ENCODE data around the gene SLC12A5. TPM values are rescaled to one million over a fixed set of nuclear protein-coding genes. Genes with fewer than 3 reads are reported as not detected.

Gene SLC12A5
- total and polyA plus RNA-seq, 2 experiments from 2014 or later, result 0.55 TPM; not detected in 1

GRCh38 chr20:46084805-46085178 lies 55.8 kb downstream of the SLC12A5 start:
- DNase-seq, result no peak
- 76 to 90% methylated on average over 3 of the region's 3 CpGs for WGBS, 2 experiments (ENCODE audit: low coverage in 1 of 2, low lambda C conversion rate in 2 of 2, missing lambda C conversion rate in 2 of 2)
- no peaks in the 10 kb centered on the region for H3K36me3 ChIP-seq (ENCODE audit: low read depth)
- H3K27ac ChIP-seq, result no peak overlapping the region
- H3K9ac ChIP-seq, result no peak overlapping the region
- H3K4me2 ChIP-seq (ENCODE audit: unreplicated experiment), result no peak overlapping the region
- peaks cover 24% of the 10 kb centered on the region for H3K4me1 ChIP-seq (ENCODE audit: insufficient read depth)
- H3K27me3 ChIP-seq (replicated peaks; ENCODE audit: insufficient read depth), result no peaks in the 10 kb centered on the region
- no peaks in the 10 kb centered on the region for H3K9me3 ChIP-seq (ENCODE audit: low read depth)
- H4K20me1 ChIP-seq (ENCODE audit: insufficient read depth), result peaks cover 48% of the 10 kb centered on the region
- no peak for TF ChIP-seq EZH2 (IDR thresholded peaks at IDR 0.05; ENCODE audit: insufficient read depth, poor library complexity, severe bottlenecking)
- no peak for TF ChIP-seq EZH2phosphoT487 (IDR thresholded peaks at IDR 0.05; ENCODE audit: insufficient read depth, low read depth)
- H3F3A ChIP-seq (ENCODE audit: insufficient read depth), result peaks cover 11% of the 10 kb centered on the region; the same call in 1 of the 2 replicates
- in situ Hi-C loops (cut with MboI), result no loop called here
- H3K9me2 ChIP-seq (ENCODE audit: insufficient read depth), result no peaks in the 10 kb centered on the region
- peaks cover 95% of the 10 kb centered on the region for H3K79me2 ChIP-seq (ENCODE audit: insufficient read depth)
- H3K4me3 ChIP-seq, result no peak overlapping the region
- H2AFZ ChIP-seq, result no peak overlapping the region

DNA sequence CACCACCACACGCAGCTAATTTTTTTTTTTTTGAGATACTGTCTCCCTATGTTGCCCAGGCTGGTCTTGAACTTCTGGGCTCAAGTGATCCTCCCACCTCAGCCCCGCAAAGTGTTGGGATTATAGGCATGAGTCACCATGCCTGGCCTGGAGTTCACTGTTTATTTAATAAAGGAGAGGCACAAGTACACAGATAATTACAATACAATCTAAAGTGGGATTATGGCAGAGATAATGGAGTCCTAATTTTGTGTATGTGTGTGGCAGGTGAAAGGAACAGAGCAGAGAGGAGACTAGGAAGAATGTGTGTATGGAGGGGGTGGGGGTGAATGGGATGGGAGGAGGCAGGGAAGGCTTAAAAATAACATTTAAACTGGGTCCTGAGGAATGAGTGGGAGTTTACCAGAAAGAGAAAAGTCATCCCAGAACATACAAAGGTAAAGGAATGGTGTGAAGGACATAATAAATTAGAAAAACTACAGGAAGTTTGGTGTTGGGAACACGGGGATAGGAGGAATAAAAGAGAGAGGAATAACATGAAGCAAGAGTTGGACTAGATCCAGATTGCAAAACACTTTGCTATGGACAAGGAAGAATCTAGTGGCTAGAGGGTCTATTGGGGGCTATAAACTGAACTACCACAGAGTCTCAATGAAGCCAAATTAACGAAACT lies 56.3 kb downstream of the SLC12A5 start:
- H3K79me2 ChIP-seq (ENCODE audit: insufficient read depth), result peaks cover 90% of the 10 kb centered on the region
- no peaks in the 10 kb centered on the region for H3K9me3 ChIP-seq (ENCODE audit: low read depth)
- no peak overlapping the region for H2AFZ ChIP-seq
- H3K4me2 ChIP-seq (ENCODE audit: unreplicated experiment), result no peak overlapping the region
- H3K4me3 ChIP-seq, result no peak overlapping the region
- no peaks in the 10 kb centered on the region for H3K36me3 ChIP-seq (ENCODE audit: low read depth)
- no peaks in the 10 kb centered on the region for H3K27me3 ChIP-seq (replicated peaks; ENCODE audit: insufficient read depth)
- WGBS, 2 experiments (ENCODE audit: low coverage in 1 of 2, low lambda C conversion rate in 2 of 2, missing lambda C conversion rate in 2 of 2), result 37 to 39% methylated on average over 4 of the region's 4 CpGs
- H3K9ac ChIP-seq, result no peak overlapping the region
- peaks cover 11% of the 10 kb centered on the region; the same call in 1 of the 2 replicates for H3F3A ChIP-seq (ENCODE audit: insufficient read depth)
- peaks cover 48% of the 10 kb centered on the region for H4K20me1 ChIP-seq (ENCODE audit: insufficient read depth)
- no peaks in the 10 kb centered on the region for H3K9me2 ChIP-seq (ENCODE audit: insufficient read depth)
- no peak for TF ChIP-seq EZH2 (IDR thresholded peaks at IDR 0.05; ENCODE audit: insufficient read depth, poor library complexity, severe bottlenecking)
- TF ChIP-seq EZH2phosphoT487 (IDR thresholded peaks at IDR 0.05; ENCODE audit: insufficient read depth, low read depth), result no peak
- DNase-seq, result peak; percentile 48
- H3K27ac ChIP-seq, result no peak overlapping the region
- in situ Hi-C loops (cut with MboI), result no loop called here
- H3K4me1 ChIP-seq (ENCODE audit: insufficient read depth), result peaks cover 24% of the 10 kb centered on the region

DNA sequence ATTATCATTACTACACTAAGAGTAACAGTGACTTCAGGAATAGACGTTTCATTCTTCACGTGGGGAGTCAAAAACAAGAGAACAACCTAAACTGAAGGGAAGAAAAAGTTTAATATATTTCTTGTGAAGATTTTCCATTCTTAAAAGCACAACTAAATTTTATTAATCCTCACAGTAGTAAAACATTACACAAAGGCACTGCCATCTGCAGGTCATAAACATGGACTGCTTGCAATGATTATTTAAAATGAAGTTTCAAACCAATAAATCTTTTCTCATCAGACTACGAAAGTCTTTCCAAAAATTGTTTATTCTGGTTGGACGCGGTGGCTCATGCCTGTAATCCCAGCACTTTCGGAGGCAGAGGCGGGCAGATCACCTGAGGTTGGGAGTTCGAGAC lies 58.1 kb downstream of the SLC12A5 start:
- in situ Hi-C loops (cut with MboI), result no loop called here
- H3F3A ChIP-seq (ENCODE audit: insufficient read depth), result peaks cover 11% of the 10 kb centered on the region; the same call in 1 of the 2 replicates
- peak; percentile 58 for DNase-seq
- WGBS, 2 experiments (ENCODE audit: low coverage in 1 of 2, low lambda C conversion rate in 2 of 2, missing lambda C conversion rate in 2 of 2), result 19% methylated on average over 8 of the region's 8 CpGs
- no peaks in the 10 kb centered on the region for H3K27me3 ChIP-seq (replicated peaks; ENCODE audit: insufficient read depth)
- H3K36me3 ChIP-seq (ENCODE audit: low read depth), result no peaks in the 10 kb centered on the region
- no peaks in the 10 kb centered on the region for H3K9me2 ChIP-seq (ENCODE audit: insufficient read depth)
- no peak overlapping the region for H3K9ac ChIP-seq
- no peak overlapping the region for H3K27ac ChIP-seq
- H4K20me1 ChIP-seq (ENCODE audit: insufficient read depth), result peaks cover 41% of the 10 kb centered on the region
- no peaks in the 10 kb centered on the region for H3K9me3 ChIP-seq (ENCODE audit: low read depth)
- peak overlapping the region; percentile 79; the same call in 1 of the 2 replicates for H3K4me3 ChIP-seq
- H2AFZ ChIP-seq, result no peak overlapping the region
- H3K4me1 ChIP-seq (ENCODE audit: insufficient read depth), result peaks cover 24% of the 10 kb centered on the region
- H3K4me2 ChIP-seq (ENCODE audit: unreplicated experiment), result no peak overlapping the region
- TF ChIP-seq EZH2phosphoT487 (IDR thresholded peaks at IDR 0.05; ENCODE audit: insufficient read depth, low read depth) (no peak), EZH2 (IDR thresholded peaks at IDR 0.05; ENCODE audit: insufficient read depth, poor library complexity, severe bottlenecking) (no peak)
- H3K79me2 ChIP-seq (ENCODE audit: insufficient read depth), result peaks cover 71% of the 10 kb centered on the region

GRCh38 chr20:46088409-46089166 lies 59.6 kb downstream of the SLC12A5 start:
- Histone ChIP-seq H4K20me1 (ENCODE audit: insufficient read depth) (peaks cover 30% of the 10 kb centered on the region), H3K79me2 (ENCODE audit: insufficient read depth) (peaks cover 57% of the 10 kb centered on the region), H3K9me2 (ENCODE audit: insufficient read depth) (no peaks in the 10 kb centered on the region), H3K4me2 (ENCODE audit: unreplicated experiment) (peak overlapping the region; percentile 91), H3K4me1 (ENCODE audit: insufficient read depth) (peaks cover 24% of the 10 kb centered on the region), H3K27ac (peak overlapping the region; percentile 85), H3F3A (ENCODE audit: insufficient read depth) (peaks cover 11% of the 10 kb centered on the region; the same call in 1 of the 2 replicates), H3K27me3 (replicated peaks; ENCODE audit: insufficient read depth) (no peaks in the 10 kb centered on the region), H3K4me3 (peak overlapping the region; percentile 79), H3K36me3 (ENCODE audit: low read depth) (no peaks in the 10 kb centered on the region), H3K9ac (peak overlapping the region; percentile 86), H3K9me3 (ENCODE audit: low read depth) (no peaks in the 10 kb centered on the region), H2AFZ (peak overlapping the region; percentile 92)
- WGBS, 2 experiments (ENCODE audit: low coverage in 1 of 2, low lambda C conversion rate in 2 of 2, missing lambda C conversion rate in 2 of 2), result 1% methylated on average over 22 of the region's 22 CpGs
- TF ChIP-seq EZH2phosphoT487 (IDR thresholded peaks at IDR 0.05; ENCODE audit: insufficient read depth, low read depth) (no peak), EZH2 (IDR thresholded peaks at IDR 0.05; ENCODE audit: insufficient read depth, poor library complexity, severe bottlenecking) (no peak)
- in situ Hi-C loops (cut with MboI), result no loop called here
- peak; percentile 59 for DNase-seq
